Measurements from ENCODE around the gene C9orf50. TPM values are rescaled to one million over a fixed set of nuclear protein-coding genes. Genes with fewer than 3 reads are reported as not detected.

Gene C9orf50, protein sequence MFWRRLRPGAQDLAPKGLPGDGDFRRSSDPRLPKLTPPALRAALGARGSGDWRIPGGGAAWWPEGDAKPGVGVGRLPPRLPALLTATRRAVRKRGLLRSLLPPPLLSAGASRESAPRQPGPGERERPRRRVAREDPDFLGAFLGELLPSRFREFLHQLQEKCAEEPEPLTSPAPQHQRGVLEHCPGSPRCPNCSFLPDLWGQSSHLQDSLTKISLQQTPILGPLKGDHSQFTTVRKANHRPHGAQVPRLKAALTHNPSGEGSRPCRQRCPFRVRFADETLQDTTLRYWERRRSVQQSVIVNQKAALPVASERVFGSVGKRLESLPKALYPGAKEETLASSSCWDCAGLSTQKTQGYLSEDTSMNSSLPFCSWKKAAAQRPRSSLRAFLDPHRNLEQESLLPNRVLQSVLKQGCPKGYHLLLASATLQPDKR
- total RNA-seq (2014; rRNA removed; shearing (Covaris generic)) (not detected in 2 replicates), polyA plus RNA-seq (2016; fragmentation: Nextera tagmentation; extraction: Ambion mirVana) (not detected in 2 replicates)
- long read RNA-seq, partial matches to known transcripts: 0 of 1 reads
- long read RNA-seq, other reads (novel, unspliced or antisense): 1 of 1 reads

DNA sequence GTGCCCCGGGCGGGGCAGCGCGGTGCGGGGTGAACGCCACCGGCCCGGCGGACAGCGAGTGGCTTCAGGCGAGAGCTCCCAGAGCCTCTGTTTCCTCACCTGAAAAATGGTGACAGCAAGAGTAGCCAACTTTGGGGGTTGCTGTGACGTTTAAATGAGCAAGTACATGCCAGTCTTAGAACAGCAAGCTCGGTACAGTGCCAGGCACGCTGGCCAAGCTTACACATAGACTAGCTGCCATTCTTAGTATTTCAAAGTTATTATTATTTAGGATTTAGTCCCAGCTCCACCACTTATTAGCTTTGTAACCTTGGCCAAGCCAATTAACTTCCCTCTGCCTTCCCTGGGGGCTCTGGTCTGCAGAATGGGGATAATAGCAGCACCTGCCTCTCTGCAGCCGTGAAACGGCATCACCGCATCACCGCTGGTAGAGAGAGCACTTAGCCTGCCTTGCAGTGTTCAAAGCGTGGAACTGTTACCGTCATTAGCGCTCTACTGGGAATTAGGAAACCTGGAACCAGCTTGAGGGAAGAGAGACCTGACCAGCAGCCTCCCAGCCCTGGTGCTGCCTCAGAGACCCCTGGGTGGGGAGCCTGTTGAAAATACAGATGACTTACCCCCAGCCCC is at the start of gene C9orf50:
Gene C9orf50, minus strand, starts transcription at position 433 of the 627 bp plus-strand sequence. CDS start 527 bp downstream, outside the sequence.
- peaks cover 23% of the 10 kb centered on the region for H3K4me1 Mint-ChIP-seq

DNA sequence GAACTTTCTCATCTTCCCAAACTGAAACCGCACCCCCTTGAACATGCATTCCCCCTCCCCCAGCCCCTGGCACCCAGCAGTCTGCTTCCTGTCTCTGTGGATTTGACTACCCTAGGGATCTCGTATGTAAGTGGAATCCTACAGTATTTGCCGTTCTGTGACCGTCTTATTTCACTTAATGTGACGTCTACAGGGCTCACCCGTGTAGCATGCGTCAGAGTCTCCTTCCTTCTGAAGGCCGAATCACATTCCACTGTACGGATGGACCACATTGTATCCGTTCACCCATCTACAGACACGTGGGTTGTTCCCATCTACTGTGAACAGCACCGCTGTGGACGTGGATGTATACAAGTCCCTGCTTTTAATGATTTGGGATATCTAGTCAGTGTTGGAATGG is 49.0 kb upstream of the C9orf50 start:
- no peak for TF ChIP-seq POLR2AphosphoS5 (IDR thresholded peaks at IDR 0.05; ENCODE audit: low read depth)
- TF ChIP-seq JUNB (IDR thresholded peaks at IDR 0.05; ENCODE audit: unreplicated experiment): no peak

More for the DNA sequence above, at the start of gene C9orf50:
- Histone ChIP-seq H2AFZ (peak within 1 kb of the TSS; percentile 90), H3K79me2 (replicated peaks; ENCODE audit: insufficient read depth) (no peaks in the 10 kb centered on the region), H3K4me1 (ENCODE audit: insufficient read depth) (peaks cover 20% of the 10 kb centered on the region), H3K27me3 (ENCODE audit: insufficient read depth) (peaks cover 48% of the 10 kb centered on the region), H3K4me2 (peak within 1 kb of the TSS; percentile 84), H3K4me3 (peak within 1 kb of the TSS; percentile 63), H4K20me1 (replicated peaks; ENCODE audit: insufficient read depth) (no peaks in the 10 kb centered on the region), H3K27ac (ENCODE audit: low read depth) (no peak within 1 kb of the TSS), H3K36me3 (ENCODE audit: insufficient read depth) (no peaks in the 10 kb centered on the region), H3F3A (replicated peaks; ENCODE audit: low read depth) (0 out of 2 replicates have a peak, but pooled peaks cover 12% of the 10 kb centered on the region), H3K9me2 (ENCODE audit: insufficient read depth) (no peaks in the 10 kb centered on the region)
- no peaks in the 10 kb centered on the region; the same call in 2 of the 3 replicates for H3K36me3 Mint-ChIP-seq (ENCODE audit: low read depth)
- H3K27ac Mint-ChIP-seq: no peak within 1 kb of the TSS
- no peak for TF ChIP-seq EZH2phosphoT487 (IDR thresholded peaks at IDR 0.05; ENCODE audit: unreplicated experiment)
- no peak for TF ChIP-seq NANOG (IDR thresholded peaks at IDR 0.05; ENCODE audit: borderline replicate concordance)
- peak; percentile 5 for TF ChIP-seq EZH2 (IDR thresholded peaks at IDR 0.05; ENCODE audit: low read depth, unreplicated experiment)
- TF ChIP-seq POLR2AphosphoS5 (IDR thresholded peaks at IDR 0.05; ENCODE audit: low read depth): no peak
- TF ChIP-seq, protein P1, sequence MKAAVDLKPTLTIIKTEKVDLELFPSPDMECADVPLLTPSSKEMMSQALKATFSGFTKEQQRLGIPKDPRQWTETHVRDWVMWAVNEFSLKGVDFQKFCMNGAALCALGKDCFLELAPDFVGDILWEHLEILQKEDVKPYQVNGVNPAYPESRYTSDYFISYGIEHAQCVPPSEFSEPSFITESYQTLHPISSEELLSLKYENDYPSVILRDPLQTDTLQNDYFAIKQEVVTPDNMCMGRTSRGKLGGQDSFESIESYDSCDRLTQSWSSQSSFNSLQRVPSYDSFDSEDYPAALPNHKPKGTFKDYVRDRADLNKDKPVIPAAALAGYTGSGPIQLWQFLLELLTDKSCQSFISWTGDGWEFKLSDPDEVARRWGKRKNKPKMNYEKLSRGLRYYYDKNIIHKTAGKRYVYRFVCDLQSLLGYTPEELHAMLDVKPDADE (IDR thresholded peaks at IDR 0.05): no peak
- TF ChIP-seq CREB1 (CRISPR knock-in tag; IDR thresholded peaks at IDR 0.05; ENCODE audit: low read depth): no peak
- no peak for TF ChIP-seq STAT1 (IDR thresholded peaks at IDR 0.05; ENCODE audit: unreplicated experiment)
- H3K9me3 Mint-ChIP-seq: no peaks in the 10 kb centered on the region
- DNase-seq (ENCODE audit: low spot score) (no peak), ATAC-seq (peak; percentile 7)
- H3K4me3 Mint-ChIP-seq: peak within 1 kb of the TSS; percentile 68
- H3K27me3 Mint-ChIP-seq (ENCODE audit: insufficient read depth, low read depth, poor library complexity): peaks cover 49% of the 10 kb centered on the region

More for the DNA sequence above, 49.0 kb upstream of the C9orf50 start:
- no peak for ATAC-seq
- H3K27me3 Mint-ChIP-seq (ENCODE audit: insufficient read depth, low read depth, poor library complexity): peaks cover 32% of the 10 kb centered on the region
- Histone ChIP-seq H3K79me2 (replicated peaks; ENCODE audit: insufficient read depth) (no peaks in the 10 kb centered on the region), H3K4me2 (no peak overlapping the region; the same call in 1 of the 2 replicates), H3K27me3 (ENCODE audit: insufficient read depth) (peaks cover 7% of the 10 kb centered on the region), H3K9me2 (ENCODE audit: insufficient read depth) (no peaks in the 10 kb centered on the region), H3K27ac (ENCODE audit: low read depth) (no peak overlapping the region), H4K20me1 (replicated peaks; ENCODE audit: insufficient read depth) (no peaks in the 10 kb centered on the region), H3K36me3 (ENCODE audit: insufficient read depth) (no peaks in the 10 kb centered on the region), H3K4me1 (ENCODE audit: insufficient read depth) (peaks cover 9% of the 10 kb centered on the region; the same call in 1 of the 2 replicates), H3K4me3 (no peak overlapping the region), H3F3A (replicated peaks; ENCODE audit: low read depth) (no peaks in the 10 kb centered on the region), H2AFZ (no peak overlapping the region)
- H3K4me1 Mint-ChIP-seq: peaks cover 14% of the 10 kb centered on the region
- H3K4me3 Mint-ChIP-seq: no peak overlapping the region; the same call in 2 of the 3 replicates
- H3K9me3 Mint-ChIP-seq: no peaks in the 10 kb centered on the region
- H3K27ac Mint-ChIP-seq: no peak overlapping the region
- DNase-seq (ENCODE audit: low spot score): no peak
- no peaks in the 10 kb centered on the region for H3K36me3 Mint-ChIP-seq (ENCODE audit: low read depth)

Measured in GM23338 (cell line).